GM18868 (cell line): ENCODE measurements around the gene MRPL21.

ENCODE experiments used
- ATAC-seq: cut with Tn5 transposase; IDR thresholded peaks from one replicate; pipeline ENCODE4 v1.9.1; 2021; ENCODE audit warnings: mild to moderate bottlenecking, moderate library complexity; ENCODE audit not compliant: unreplicated experiment

MRPL21 gene

GRCh38 chr11:68843052-68843561, 60.5 kb downstream of the MRPL21 start:
- ATAC-seq, result no peak

- no peak for ATAC-seq
Observed at GRCh38 chr11:68842427-68843051, 61.1 kb downstream of the MRPL21 start.

- peak; percentile 39 for ATAC-seq
Observed at GRCh38 chr11:68841718-68842426, 61.8 kb downstream of the MRPL21 start, which contains the start of gene CPT1A. CPT1A (minus strand) TSS chr11:68841916; CDS start chr11:68815474, 26,442 bp downstream.
